ENCODE data around the gene FHOD3. TPM values are rescaled to one million over a fixed set of nuclear protein-coding genes. Genes with fewer than 3 reads are reported as not detected.

Gene FHOD3
- polyA plus RNA-seq, 1 experiment: 41.1 TPM

GRCh38 chr18:36283448-36283847 lies 14.1 kb upstream of the FHOD3 start:
- no peak overlapping the region for H3K4me3 ChIP-seq (ENCODE audit: low read depth, low read length)
- H3K27me3 ChIP-seq (ENCODE audit: control insufficient read depth, insufficient read depth, low read length): peaks cover 4% of the 10 kb centered on the region
- DNase-seq (ENCODE audit: low read depth, low spot score): no peak
- CTCF ChIA-PET: interaction anchor here (1.1 to 9.5 kb wide), 15 partner anchors 11 to 527 kb away, joined by 3 to 148 read pairs (median 6); no protein-coding TSS in a partner anchor
- no peak for TF ChIP-seq CTCF (IDR thresholded peaks at IDR 0.05; ENCODE audit: low read depth, low read length)
- no peak overlapping the region for H3K27ac ChIP-seq (ENCODE audit: low read depth, low read length)
- POLR2A ChIA-PET: no interaction called here
- H3K9me3 ChIP-seq (ENCODE audit: control insufficient read depth, insufficient read depth, low read length): peaks cover 5% of the 10 kb centered on the region

GRCh38 chr18:36284268-36284667 lies 13.2 kb upstream of the FHOD3 start:
- CTCF ChIA-PET: interaction anchor here (0.5 to 9.5 kb wide), 58 partner anchors 9 to 898 kb away, joined by 3 to 148 read pairs (median 4); no protein-coding TSS in a partner anchor
- H3K9me3 ChIP-seq (ENCODE audit: control insufficient read depth, insufficient read depth, low read length): peaks cover 5% of the 10 kb centered on the region
- no peak overlapping the region for H3K27ac ChIP-seq (ENCODE audit: low read depth, low read length)
- TF ChIP-seq CTCF (IDR thresholded peaks at IDR 0.05; ENCODE audit: low read depth, low read length): no peak
- no peaks in the 10 kb centered on the region for H3K27me3 ChIP-seq (ENCODE audit: control insufficient read depth, insufficient read depth, low read length)
- POLR2A ChIA-PET: no interaction called here
- no peak overlapping the region for H3K4me3 ChIP-seq (ENCODE audit: low read depth, low read length)
- no peak for DNase-seq (ENCODE audit: low read depth, low spot score)

- peak; percentile 47 for DNase-seq (ENCODE audit: low read depth, low spot score)
- H3K9me3 ChIP-seq (ENCODE audit: control insufficient read depth, insufficient read depth, low read length): peaks cover 5% of the 10 kb centered on the region
- CTCF ChIA-PET: interaction anchor here (0.5 to 9.5 kb wide), 59 partner anchors 8 to 898 kb away, joined by 3 to 148 read pairs (median 4); no protein-coding TSS in a partner anchor
- POLR2A ChIA-PET: no interaction called here
- H3K27me3 ChIP-seq (ENCODE audit: control insufficient read depth, insufficient read depth, low read length): no peaks in the 10 kb centered on the region
- no peak overlapping the region for H3K27ac ChIP-seq (ENCODE audit: low read depth, low read length)
- TF ChIP-seq CTCF (IDR thresholded peaks at IDR 0.05; ENCODE audit: low read depth, low read length): peak; percentile 91
- no peak overlapping the region for H3K4me3 ChIP-seq (ENCODE audit: low read depth, low read length)
Observed at GRCh38 chr18:36284671-36285295, 12.7 kb upstream of the FHOD3 start.

- ChIA-PET POLR2A (no interaction called here), CTCF (interaction anchor here (0.6 to 9.5 kb wide), 3 partner anchors 193 to 483 kb away, joined by 5 to 148 read pairs (median 86); no protein-coding TSS in a partner anchor)
- no peak for TF ChIP-seq CTCF (IDR thresholded peaks at IDR 0.05; ENCODE audit: low read depth, low read length)
Observed at GRCh38 chr18:36287653-36288052, 9.9 kb upstream of the FHOD3 start.

GRCh38 chr18:36288689-36289088 lies 8.8 kb upstream of the FHOD3 start:
- Histone ChIP-seq H3K9me3 (ENCODE audit: control insufficient read depth, insufficient read depth, low read length) (peaks cover 5% of the 10 kb centered on the region), H3K27ac (ENCODE audit: low read depth, low read length) (no peak overlapping the region), H3K4me3 (ENCODE audit: low read depth, low read length) (no peak overlapping the region), H3K27me3 (ENCODE audit: control insufficient read depth, insufficient read depth, low read length) (no peaks in the 10 kb centered on the region)
- ChIA-PET CTCF (interaction anchor here (0.9 to 1.8 kb wide), 2 partner anchors 193 to 271 kb away, joined by 3 to 9 read pairs; no protein-coding TSS in a partner anchor), POLR2A (no interaction called here)
- TF ChIP-seq CTCF (IDR thresholded peaks at IDR 0.05; ENCODE audit: low read depth, low read length): no peak
- DNase-seq (ENCODE audit: low read depth, low spot score): no peak

More at GRCh38 chr18:36287653-36288052, 9.9 kb upstream of the FHOD3 start:
- Histone ChIP-seq H3K4me3 (ENCODE audit: low read depth, low read length) (no peak overlapping the region), H3K9me3 (ENCODE audit: control insufficient read depth, insufficient read depth, low read length) (peaks cover 5% of the 10 kb centered on the region), H3K27me3 (ENCODE audit: control insufficient read depth, insufficient read depth, low read length) (no peaks in the 10 kb centered on the region), H3K27ac (ENCODE audit: low read depth, low read length) (no peak overlapping the region)
- DNase-seq (ENCODE audit: low read depth, low spot score): no peak

Data from AG04450 (cell line).